HG02943 (cell line): ENCODE measurements around the gene APLP2.
A peak's percentile ranks its signal among the peaks of the same experiment; 100 is the strongest.
"Not testable (repeated sequence)": the region's sequence is repeated elsewhere in the genome, so short reads cannot be mapped to it uniquely, and the experiment has no call there.

ENCODE experiments used
- ATAC-seq: cut with Tn5 transposase; IDR thresholded peaks from one replicate; pipeline ENCODE4 v1.9.1; 2021; ENCODE audit warnings: mild to moderate bottlenecking, low read depth, moderate library complexity; ENCODE audit not compliant: unreplicated experiment

The APLP2 gene

GRCh38 chr11:130163346-130164220 is 93.9 kb downstream of the APLP2 start:
- ATAC-seq = no peak

GRCh38 chr11:130164221-130164570 is 94.5 kb downstream of the APLP2 start:
- no peak for ATAC-seq

GRCh38 chr11:130165601-130166456 is 96.1 kb downstream of the APLP2 start:
- no peak for ATAC-seq

- no peak for ATAC-seq
These were observed 96.7 kb downstream of the APLP2 start for GRCh38 chr11:130166457-130166784.

- no peak for ATAC-seq
These were observed 97.5 kb downstream of the APLP2 start for GRCh38 chr11:130167146-130167545.

GRCh38 chr11:130168105-130168504 is 98.4 kb downstream of the APLP2 start:
- no peak for ATAC-seq

- ATAC-seq = no peak
These were observed 100.7 kb downstream of the APLP2 start for GRCh38 chr11:130170345-130170744.

GRCh38 chr11:130171534-130171933 is 101.8 kb downstream of the APLP2 start:
- no peak for ATAC-seq

- ATAC-seq = not testable (repeated sequence)
These were observed 102.3 kb downstream of the APLP2 start for GRCh38 chr11:130172001-130172400.

GRCh38 chr11:130174642-130175041 is 104.9 kb downstream of the APLP2 start:
- no peak for ATAC-seq

GRCh38 chr11:130175898-130176297 is 106.2 kb downstream of the APLP2 start:
- ATAC-seq = no peak

GRCh38 chr11:130177782-130178181 is 108.1 kb downstream of the APLP2 start:
- no peak for ATAC-seq

- no peak for ATAC-seq
These were observed 109.0 kb downstream of the APLP2 start for GRCh38 chr11:130178441-130179339.

GRCh38 chr11:130179396-130180306 is 110.0 kb downstream of the APLP2 start:
- ATAC-seq = no peak

- no peak for ATAC-seq
These were observed 110.8 kb downstream of the APLP2 start for GRCh38 chr11:130180491-130180890.

GRCh38 chr11:130180896-130181294 is 111.2 kb downstream of the APLP2 start:
- ATAC-seq = no peak

- ATAC-seq = peak; percentile 68
These were observed 111.9 kb downstream of the APLP2 start for GRCh38 chr11:130181295-130182272.

- ATAC-seq = no peak
These were observed 114.3 kb downstream of the APLP2 start for GRCh38 chr11:130183878-130184610.
